ENCODE results near the gene SPTBN2.

The SPTBN2 gene

GRCh38 chr11:66685276-66686099, 43.5 kb downstream of the SPTBN2 start:
- no CpG with 5 or more reads among the region's 27 CpGs for WGBS (ENCODE audit: insufficient coverage, insufficient read length)
- no peak for DNase-seq (ENCODE audit: low read depth, low spot score)
- H3K4me1 ChIP-seq (ENCODE audit: control insufficient read depth, insufficient read depth, low read length), result no peaks in the 10 kb centered on the region
- no peak overlapping the region for H3K27ac ChIP-seq (ENCODE audit: low read length)
- H3K36me3 ChIP-seq (ENCODE audit: control insufficient read depth, insufficient read depth, low read length), result peaks cover 26% of the 10 kb centered on the region
- no peaks in the 10 kb centered on the region for H3K9me3 ChIP-seq (ENCODE audit: control insufficient read depth, insufficient read depth, low read length)
- H3K27me3 ChIP-seq (ENCODE audit: control insufficient read depth, insufficient read depth, low read length), result no peaks in the 10 kb centered on the region
- H3K4me3 ChIP-seq (ENCODE audit: low read length), result no peak overlapping the region

- Histone ChIP-seq H3K27ac (ENCODE audit: low read length) (no peak overlapping the region), H3K4me1 (ENCODE audit: control insufficient read depth, insufficient read depth, low read length) (no peaks in the 10 kb centered on the region)
- no CpG with 5 or more reads among the region's 2 CpGs for WGBS (ENCODE audit: insufficient coverage, insufficient read length)
Observed at GRCh38 chr11:66684635-66685034, 44.4 kb downstream of the SPTBN2 start.

GRCh38 chr11:66683877-66684276, 45.1 kb downstream of the SPTBN2 start:
- Histone ChIP-seq H3K4me1 (ENCODE audit: control insufficient read depth, insufficient read depth, low read length) (no peaks in the 10 kb centered on the region), H3K27ac (ENCODE audit: low read length) (no peak overlapping the region), H3K27me3 (ENCODE audit: control insufficient read depth, insufficient read depth, low read length) (no peaks in the 10 kb centered on the region), H3K36me3 (ENCODE audit: control insufficient read depth, insufficient read depth, low read length) (peaks cover 19% of the 10 kb centered on the region; the same call in 1 of the 2 replicates), H3K9me3 (ENCODE audit: control insufficient read depth, insufficient read depth, low read length) (no peaks in the 10 kb centered on the region), H3K4me3 (ENCODE audit: low read length) (no peak overlapping the region)
- DNase-seq (ENCODE audit: low read depth, low spot score), result no peak
- no CpG with 5 or more reads among the region's 8 CpGs for WGBS (ENCODE audit: insufficient coverage, insufficient read length)

More at GRCh38 chr11:66684635-66685034, 44.4 kb downstream of the SPTBN2 start:
- Histone ChIP-seq H3K4me3 (ENCODE audit: low read length) (no peak overlapping the region), H3K36me3 (ENCODE audit: control insufficient read depth, insufficient read depth, low read length) (peaks cover 20% of the 10 kb centered on the region; the same call in 1 of the 2 replicates), H3K9me3 (ENCODE audit: control insufficient read depth, insufficient read depth, low read length) (no peaks in the 10 kb centered on the region), H3K27me3 (ENCODE audit: control insufficient read depth, insufficient read depth, low read length) (no peaks in the 10 kb centered on the region)
- DNase-seq (ENCODE audit: low read depth, low spot score), result no peak

GRCh38 chr11:66680966-66681645, 47.9 kb downstream of the SPTBN2 start:
- H3K4me1 ChIP-seq (ENCODE audit: control insufficient read depth, insufficient read depth, low read length), result peaks cover 5% of the 10 kb centered on the region; the same call in 1 of the 2 replicates
- no peak overlapping the region for H3K4me3 ChIP-seq (ENCODE audit: low read length)
- no peaks in the 10 kb centered on the region for H3K9me3 ChIP-seq (ENCODE audit: control insufficient read depth, insufficient read depth, low read length)
- no peak overlapping the region for H3K27ac ChIP-seq (ENCODE audit: low read length)
- no peak for DNase-seq (ENCODE audit: low read depth, low spot score)
- no peaks in the 10 kb centered on the region for H3K27me3 ChIP-seq (ENCODE audit: control insufficient read depth, insufficient read depth, low read length)
- 0 out of 2 replicates have a peak, but pooled peaks cover 3% of the 10 kb centered on the region for H3K36me3 ChIP-seq (ENCODE audit: control insufficient read depth, insufficient read depth, low read length)
- no CpG with 5 or more reads among the region's 7 CpGs for WGBS (ENCODE audit: insufficient coverage, insufficient read length)

GRCh38 chr11:66677599-66678375, 51.2 kb downstream of the SPTBN2 start, which contains the start of gene RBM4B:
Gene RBM4B (minus strand): TSS chr11:66677887. CDS start chr11:66677079, 808 bp downstream.
- Histone ChIP-seq H3K36me3 (ENCODE audit: control insufficient read depth, insufficient read depth, low read length) (no peaks in the 10 kb centered on the region), H3K4me1 (ENCODE audit: control insufficient read depth, insufficient read depth, low read length) (peaks cover 5% of the 10 kb centered on the region; the same call in 1 of the 2 replicates), H3K9me3 (ENCODE audit: control insufficient read depth, insufficient read depth, low read length) (no peaks in the 10 kb centered on the region), H3K4me3 (ENCODE audit: low read length) (peak within 1 kb of the TSS; percentile 57), H3K27me3 (ENCODE audit: control insufficient read depth, insufficient read depth, low read length) (no peaks in the 10 kb centered on the region), H3K27ac (ENCODE audit: low read length) (no peak within 1 kb of the TSS)
- WGBS (ENCODE audit: insufficient coverage, insufficient read length), result no CpG with 5 or more reads among the region's 61 CpGs
- peak; percentile 91 for DNase-seq (ENCODE audit: low read depth, low spot score)

GRCh38 chr11:66676931-66677598, 52.0 kb downstream of the SPTBN2 start:
- H3K36me3 ChIP-seq (ENCODE audit: control insufficient read depth, insufficient read depth, low read length), result no peaks in the 10 kb centered on the region
- H3K4me1 ChIP-seq (ENCODE audit: control insufficient read depth, insufficient read depth, low read length), result peaks cover 5% of the 10 kb centered on the region; the same call in 1 of the 2 replicates
- no CpG with 5 or more reads among the region's 27 CpGs for WGBS (ENCODE audit: insufficient coverage, insufficient read length)
- H3K9me3 ChIP-seq (ENCODE audit: control insufficient read depth, insufficient read depth, low read length), result no peaks in the 10 kb centered on the region
- peak overlapping the region; percentile 57 for H3K4me3 ChIP-seq (ENCODE audit: low read length)
- H3K27me3 ChIP-seq (ENCODE audit: control insufficient read depth, insufficient read depth, low read length), result no peaks in the 10 kb centered on the region
- H3K27ac ChIP-seq (ENCODE audit: low read length), result no peak overlapping the region
- no peak for DNase-seq (ENCODE audit: low read depth, low spot score)

GRCh38 chr11:66676282-66676919, 52.6 kb downstream of the SPTBN2 start:
- Histone ChIP-seq H3K27me3 (ENCODE audit: control insufficient read depth, insufficient read depth, low read length) (no peaks in the 10 kb centered on the region), H3K27ac (ENCODE audit: low read length) (no peak overlapping the region), H3K9me3 (ENCODE audit: control insufficient read depth, insufficient read depth, low read length) (no peaks in the 10 kb centered on the region), H3K4me1 (ENCODE audit: control insufficient read depth, insufficient read depth, low read length) (peaks cover 5% of the 10 kb centered on the region; the same call in 1 of the 2 replicates), H3K36me3 (ENCODE audit: control insufficient read depth, insufficient read depth, low read length) (no peaks in the 10 kb centered on the region), H3K4me3 (ENCODE audit: low read length) (no peak overlapping the region)
- no CpG with 5 or more reads among the region's 16 CpGs for WGBS (ENCODE audit: insufficient coverage, insufficient read length)
- DNase-seq (ENCODE audit: low read depth, low spot score), result no peak

GRCh38 chr11:66674964-66675602, 53.9 kb downstream of the SPTBN2 start:
- no peaks in the 10 kb centered on the region for H3K9me3 ChIP-seq (ENCODE audit: control insufficient read depth, insufficient read depth, low read length)
- H3K27ac ChIP-seq (ENCODE audit: low read length), result no peak overlapping the region
- peaks cover 5% of the 10 kb centered on the region; the same call in 1 of the 2 replicates for H3K4me1 ChIP-seq (ENCODE audit: control insufficient read depth, insufficient read depth, low read length)
- DNase-seq (ENCODE audit: low read depth, low spot score), result no peak
- H3K4me3 ChIP-seq (ENCODE audit: low read length), result no peak overlapping the region
- WGBS (ENCODE audit: insufficient coverage, insufficient read length), result no CpG with 5 or more reads among the region's 2 CpGs
- no peaks in the 10 kb centered on the region; the same call in 1 of the 2 replicates for H3K36me3 ChIP-seq (ENCODE audit: control insufficient read depth, insufficient read depth, low read length)
- no peaks in the 10 kb centered on the region for H3K27me3 ChIP-seq (ENCODE audit: control insufficient read depth, insufficient read depth, low read length)

GRCh38 chr11:66670816-66671215, 58.2 kb downstream of the SPTBN2 start:
- Histone ChIP-seq H3K9me3 (ENCODE audit: control insufficient read depth, insufficient read depth, low read length) (no peaks in the 10 kb centered on the region), H3K27me3 (ENCODE audit: control insufficient read depth, insufficient read depth, low read length) (no peaks in the 10 kb centered on the region), H3K27ac (ENCODE audit: low read length) (no peak overlapping the region), H3K36me3 (ENCODE audit: control insufficient read depth, insufficient read depth, low read length) (peaks cover 8% of the 10 kb centered on the region), H3K4me3 (ENCODE audit: low read length) (no peak overlapping the region), H3K4me1 (ENCODE audit: control insufficient read depth, insufficient read depth, low read length) (no peaks in the 10 kb centered on the region)
- no CpG with 5 or more reads among the region's 5 CpGs for WGBS (ENCODE audit: insufficient coverage, insufficient read length)
- no peak for DNase-seq (ENCODE audit: low read depth, low spot score)
